Activated CD4-positive, alpha-beta T cell treated with anti-CD3 and anti-CD28 coated beads, Interleukin-2, amount 10 ng/mL, durations not matched to agents 7 days and 5 days (primary cell): Measurements from ENCODE around the gene PLPP3. TPM values are rescaled to one million over a fixed set of nuclear protein-coding genes. Genes with fewer than 3 reads are reported as not detected.

Source experiments
- CTCF ChIA-PET: fragments of 350-600 bp; sonication (Branson Sonifier 250); formaldehyde crosslinking; loops from one replicate; lab custom pipeline; 2021; ENCODE audit warnings: antibody characterized with exemption; lab: Charles Lee
- POLR2A ChIA-PET: fragments of 350-600 bp; sonication (Branson Sonifier 250); formaldehyde crosslinking; loops from one replicate; lab custom pipeline; 2021; ENCODE audit warnings: antibody characterized with exemption; lab: Charles Lee
- DNase-seq: peaks from one replicate; pipeline ENCODE4 v3.0.0-alpha.2; 2020
- H3K27ac Mint-ChIP-seq: one replicate; pipeline ENCODE4 v1.8.0; 2021; ENCODE audit warnings: mild to moderate bottlenecking, moderate library complexity, mixed read lengths
- H3K27me3 Mint-ChIP-seq: one replicate; pipeline ENCODE4 v1.8.0; 2021; ENCODE audit warnings: mixed read lengths
- H3K36me3 Mint-ChIP-seq: one replicate; pipeline ENCODE4 v1.8.0; 2021; ENCODE audit warnings: low read depth, mixed read lengths
- H3K4me1 Mint-ChIP-seq: one replicate; pipeline ENCODE4 v1.8.0; 2021; ENCODE audit warnings: mixed read lengths
- H3K4me3 Mint-ChIP-seq: one replicate; pipeline ENCODE4 v1.8.0; 2021; ENCODE audit warnings: mild to moderate bottlenecking, moderate library complexity, mixed read lengths
- H3K9me3 Mint-ChIP-seq: one replicate; pipeline ENCODE4 v1.8.0; 2021; ENCODE audit warnings: mixed read lengths
- total RNA-seq, 2 experiments: library from RNA; stranded (reverse); gene quantifications; one replicate each; pipeline ENCODE4 v1.2.3, GENCODE V29; 2021

PLPP3 gene
- total RNA-seq, 2 experiments from 2014 or later: not detected

GRCh38 chr1:56551691-56552090 is 27.7 kb downstream of the PLPP3 start:
- Mint-ChIP-seq H3K27ac (no peak overlapping the region), H3K4me3 (no peak overlapping the region), H3K27me3 (no peaks in the 10 kb centered on the region), H3K9me3 (no peaks in the 10 kb centered on the region), H3K36me3 (no peaks in the 10 kb centered on the region), H3K4me1 (no peaks in the 10 kb centered on the region)
- no peak for DNase-seq
- CTCF ChIA-PET: no interaction called here
- POLR2A ChIA-PET: no interaction called here

DNA sequence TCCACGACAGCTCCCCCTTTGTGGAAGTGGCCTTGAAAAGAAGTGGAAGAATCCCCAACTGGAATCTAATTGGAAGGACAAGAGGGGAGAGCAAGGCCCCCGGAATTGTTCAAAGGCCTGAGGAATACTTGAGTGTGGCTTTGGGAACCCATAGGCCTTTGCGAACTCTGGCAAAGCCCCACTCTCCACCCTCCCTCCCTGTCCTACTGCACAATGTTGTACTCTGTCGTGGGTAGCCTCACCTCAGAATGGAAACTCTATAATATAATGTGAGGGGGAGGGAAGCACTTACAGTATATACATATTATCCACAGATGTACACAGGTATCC is 28.5 kb downstream of the PLPP3 start:
- Mint-ChIP-seq H3K4me1 (no peaks in the 10 kb centered on the region), H3K27ac (no peak overlapping the region), H3K4me3 (no peak overlapping the region), H3K36me3 (no peaks in the 10 kb centered on the region), H3K9me3 (no peaks in the 10 kb centered on the region), H3K27me3 (no peaks in the 10 kb centered on the region)
- no peak for DNase-seq
- ChIA-PET CTCF (no interaction called here), POLR2A (no interaction called here)

GRCh38 chr1:56550138-56550858 is 29.1 kb downstream of the PLPP3 start:
- H3K27me3 Mint-ChIP-seq: no peaks in the 10 kb centered on the region
- H3K4me1 Mint-ChIP-seq: no peaks in the 10 kb centered on the region
- H3K9me3 Mint-ChIP-seq: no peaks in the 10 kb centered on the region
- H3K27ac Mint-ChIP-seq: no peak overlapping the region
- ChIA-PET CTCF (interaction anchor here (0.5 kb wide), 1 partner anchor 9 kb away, joined by 3 read pairs; no protein-coding TSS in a partner anchor), POLR2A (no interaction called here)
- no peak overlapping the region for H3K4me3 Mint-ChIP-seq
- no peaks in the 10 kb centered on the region for H3K36me3 Mint-ChIP-seq
- DNase-seq: no peak

DNA sequence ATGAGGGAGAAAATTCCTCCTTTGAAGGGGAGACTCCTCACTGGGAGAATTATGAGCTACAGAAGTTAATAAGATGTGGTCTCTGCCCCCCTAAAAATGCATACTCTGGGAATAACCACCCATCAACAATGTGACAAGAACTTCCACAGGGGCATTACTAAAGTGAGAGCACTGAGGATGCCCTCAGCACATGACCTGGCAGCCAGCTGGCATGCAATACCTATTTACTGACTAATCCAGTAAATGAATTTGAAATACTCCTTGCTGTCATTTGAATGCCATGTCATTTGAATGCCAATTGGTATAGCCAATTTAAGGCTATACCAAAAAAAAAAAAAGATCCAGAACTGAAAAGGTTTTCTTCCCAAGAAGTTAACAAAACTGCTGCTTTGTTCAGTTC is 30.8 kb downstream of the PLPP3 start:
- no peak overlapping the region for H3K4me3 Mint-ChIP-seq
- CTCF ChIA-PET: no interaction called here
- H3K27me3 Mint-ChIP-seq: no peaks in the 10 kb centered on the region
- POLR2A ChIA-PET: no interaction called here
- H3K27ac Mint-ChIP-seq: no peak overlapping the region
- no peaks in the 10 kb centered on the region for H3K36me3 Mint-ChIP-seq
- H3K9me3 Mint-ChIP-seq: no peaks in the 10 kb centered on the region
- no peaks in the 10 kb centered on the region for H3K4me1 Mint-ChIP-seq
- no peak for DNase-seq

DNA sequence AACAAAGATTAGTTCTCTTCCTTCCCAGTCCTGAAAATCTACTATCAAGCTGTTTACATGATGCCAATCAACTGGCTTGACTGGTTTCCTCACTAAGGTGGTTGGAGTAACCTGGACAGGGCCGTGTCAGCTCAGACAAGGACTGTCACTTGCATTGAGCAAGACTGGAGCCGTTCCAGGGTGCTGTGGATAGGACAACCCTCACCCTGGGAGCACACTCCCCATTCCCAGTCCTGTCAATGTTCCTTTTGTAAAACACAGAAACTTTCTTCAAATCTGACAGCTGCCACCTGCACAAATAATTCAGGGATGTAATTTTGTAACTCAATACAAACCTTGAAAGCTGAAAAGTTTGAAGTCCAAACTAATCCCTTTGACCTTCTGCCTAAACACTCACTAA is 31.4 kb downstream of the PLPP3 start:
- Mint-ChIP-seq H3K36me3 (no peaks in the 10 kb centered on the region), H3K27me3 (no peaks in the 10 kb centered on the region), H3K4me1 (no peaks in the 10 kb centered on the region), H3K27ac (no peak overlapping the region), H3K9me3 (no peaks in the 10 kb centered on the region), H3K4me3 (no peak overlapping the region)
- no peak for DNase-seq
- ChIA-PET POLR2A (no interaction called here), CTCF (no interaction called here)

GRCh38 chr1:56547473-56547872 is 31.9 kb downstream of the PLPP3 start:
- H3K27ac Mint-ChIP-seq: no peak overlapping the region
- no peaks in the 10 kb centered on the region for H3K36me3 Mint-ChIP-seq
- no peak for DNase-seq
- no peaks in the 10 kb centered on the region for H3K9me3 Mint-ChIP-seq
- no peaks in the 10 kb centered on the region for H3K4me1 Mint-ChIP-seq
- no peak overlapping the region for H3K4me3 Mint-ChIP-seq
- ChIA-PET POLR2A (no interaction called here), CTCF (no interaction called here)
- H3K27me3 Mint-ChIP-seq: no peaks in the 10 kb centered on the region

GRCh38 chr1:56545711-56546110 is 33.7 kb downstream of the PLPP3 start:
- Mint-ChIP-seq H3K9me3 (no peaks in the 10 kb centered on the region), H3K4me3 (no peak overlapping the region)

GRCh38 chr1:56543783-56544612 is 35.4 kb downstream of the PLPP3 start:
- ChIA-PET POLR2A (no interaction called here), CTCF (no interaction called here)
- no peaks in the 10 kb centered on the region for H3K4me1 Mint-ChIP-seq
- H3K9me3 Mint-ChIP-seq: no peaks in the 10 kb centered on the region
- DNase-seq: no peak
- H3K27ac Mint-ChIP-seq: no peak overlapping the region
- no peaks in the 10 kb centered on the region for H3K36me3 Mint-ChIP-seq
- peaks cover 6% of the 10 kb centered on the region for H3K27me3 Mint-ChIP-seq
- H3K4me3 Mint-ChIP-seq: no peak overlapping the region

More at GRCh38 chr1:56545711-56546110, 33.7 kb downstream of the PLPP3 start:
- Mint-ChIP-seq H3K4me1 (no peaks in the 10 kb centered on the region), H3K27ac (no peak overlapping the region), H3K36me3 (no peaks in the 10 kb centered on the region), H3K27me3 (peaks cover 2% of the 10 kb centered on the region)
- ChIA-PET POLR2A (no interaction called here), CTCF (no interaction called here)
- DNase-seq: no peak

- CTCF ChIA-PET: no interaction called here
- no peaks in the 10 kb centered on the region for H3K4me1 Mint-ChIP-seq
Observed at GRCh38 chr1:56542651-56543050, 36.7 kb downstream of the PLPP3 start.

GRCh38 chr1:56541408-56541807 is 38.0 kb downstream of the PLPP3 start:
- peaks cover 4% of the 10 kb centered on the region for H3K9me3 Mint-ChIP-seq
- DNase-seq: no peak
- H3K4me3 Mint-ChIP-seq: no peak overlapping the region
- CTCF ChIA-PET: no interaction called here
- no peak overlapping the region for H3K27ac Mint-ChIP-seq
- POLR2A ChIA-PET: no interaction called here
- H3K36me3 Mint-ChIP-seq: no peaks in the 10 kb centered on the region
- H3K27me3 Mint-ChIP-seq: peaks cover 6% of the 10 kb centered on the region
- H3K4me1 Mint-ChIP-seq: no peaks in the 10 kb centered on the region

More at GRCh38 chr1:56542651-56543050, 36.7 kb downstream of the PLPP3 start:
- no peak overlapping the region for H3K27ac Mint-ChIP-seq
- H3K36me3 Mint-ChIP-seq: no peaks in the 10 kb centered on the region
- no peak for DNase-seq
- H3K4me3 Mint-ChIP-seq: no peak overlapping the region
- POLR2A ChIA-PET: no interaction called here
- no peaks in the 10 kb centered on the region for H3K9me3 Mint-ChIP-seq
- peaks cover 6% of the 10 kb centered on the region for H3K27me3 Mint-ChIP-seq

GRCh38 chr1:56540467-56540866 is 38.9 kb downstream of the PLPP3 start:
- no peaks in the 10 kb centered on the region for H3K4me1 Mint-ChIP-seq

DNA sequence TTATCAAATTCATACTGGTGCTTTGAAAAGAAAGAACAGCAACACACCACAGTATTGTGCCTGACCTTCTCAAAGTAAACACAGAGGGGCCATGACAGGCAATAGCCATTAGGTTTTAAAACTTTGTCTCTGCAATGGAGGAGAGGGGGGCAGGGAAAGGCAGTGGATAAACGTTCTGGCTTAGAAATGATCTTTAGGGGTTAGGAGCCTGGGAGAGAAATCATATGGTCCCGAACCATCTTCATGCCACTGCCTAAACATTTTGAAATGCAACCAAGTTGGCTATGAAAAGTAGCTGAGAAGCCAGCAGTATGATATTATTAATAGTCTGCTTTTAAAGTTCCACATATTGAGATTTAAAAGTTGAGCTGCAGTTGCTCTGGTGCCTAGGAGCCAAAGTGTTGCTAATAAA is 39.8 kb downstream of the PLPP3 start:
- CTCF ChIA-PET: no interaction called here
- Mint-ChIP-seq H3K27ac (no peak overlapping the region), H3K27me3 (peaks cover 10% of the 10 kb centered on the region), H3K36me3 (no peaks in the 10 kb centered on the region), H3K9me3 (peaks cover 4% of the 10 kb centered on the region), H3K4me1 (no peaks in the 10 kb centered on the region), H3K4me3 (no peak overlapping the region)
- POLR2A ChIA-PET: no interaction called here
- DNase-seq: no peak

More at GRCh38 chr1:56540467-56540866, 38.9 kb downstream of the PLPP3 start:
- H3K27me3 Mint-ChIP-seq: peaks cover 10% of the 10 kb centered on the region
- no peak overlapping the region for H3K4me3 Mint-ChIP-seq
- H3K36me3 Mint-ChIP-seq: no peaks in the 10 kb centered on the region
- H3K27ac Mint-ChIP-seq: no peak overlapping the region
- DNase-seq: no peak
- CTCF ChIA-PET: no interaction called here
- POLR2A ChIA-PET: no interaction called here
- peaks cover 4% of the 10 kb centered on the region for H3K9me3 Mint-ChIP-seq

DNA sequence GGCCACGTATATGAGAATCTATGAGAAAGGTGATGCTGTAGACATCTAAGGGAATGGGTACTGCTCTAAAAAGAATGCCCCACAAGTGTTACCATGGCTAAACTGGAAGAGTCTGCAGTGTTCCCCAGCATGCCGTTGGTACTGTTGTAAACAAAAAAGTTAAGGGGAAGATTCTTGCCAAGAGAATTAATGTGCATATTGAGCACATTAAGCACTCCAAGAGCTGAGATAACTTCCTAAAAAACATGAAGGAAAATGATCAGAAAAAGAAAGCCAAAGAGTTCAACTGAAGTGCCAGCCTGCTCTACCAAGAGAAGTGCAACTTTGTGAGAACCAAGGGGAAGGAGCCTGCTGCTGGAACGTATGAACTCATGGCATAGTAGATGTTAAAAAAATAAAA is 40.8 kb downstream of the PLPP3 start:
- POLR2A ChIA-PET: no interaction called here
- H3K4me1 Mint-ChIP-seq: no peaks in the 10 kb centered on the region
- H3K27ac Mint-ChIP-seq: no peak overlapping the region
- H3K9me3 Mint-ChIP-seq: peaks cover 4% of the 10 kb centered on the region
- no peak overlapping the region for H3K4me3 Mint-ChIP-seq
- CTCF ChIA-PET: no interaction called here
- H3K36me3 Mint-ChIP-seq: no peaks in the 10 kb centered on the region
- H3K27me3 Mint-ChIP-seq: peaks cover 10% of the 10 kb centered on the region
- DNase-seq: no peak
